GM19468 (cell line): ENCODE measurements around the gene AIMP1.

Experiments used
- ATAC-seq: cut with Tn5 transposase; IDR thresholded peaks from one replicate; pipeline ENCODE4 v1.9.1; 2021; ENCODE audit warnings: mild to moderate bottlenecking, moderate library complexity, moderate number of reproducible peaks; ENCODE audit not compliant: unreplicated experiment; ENCODE audit errors: extremely low read depth

Gene AIMP1

DNA sequence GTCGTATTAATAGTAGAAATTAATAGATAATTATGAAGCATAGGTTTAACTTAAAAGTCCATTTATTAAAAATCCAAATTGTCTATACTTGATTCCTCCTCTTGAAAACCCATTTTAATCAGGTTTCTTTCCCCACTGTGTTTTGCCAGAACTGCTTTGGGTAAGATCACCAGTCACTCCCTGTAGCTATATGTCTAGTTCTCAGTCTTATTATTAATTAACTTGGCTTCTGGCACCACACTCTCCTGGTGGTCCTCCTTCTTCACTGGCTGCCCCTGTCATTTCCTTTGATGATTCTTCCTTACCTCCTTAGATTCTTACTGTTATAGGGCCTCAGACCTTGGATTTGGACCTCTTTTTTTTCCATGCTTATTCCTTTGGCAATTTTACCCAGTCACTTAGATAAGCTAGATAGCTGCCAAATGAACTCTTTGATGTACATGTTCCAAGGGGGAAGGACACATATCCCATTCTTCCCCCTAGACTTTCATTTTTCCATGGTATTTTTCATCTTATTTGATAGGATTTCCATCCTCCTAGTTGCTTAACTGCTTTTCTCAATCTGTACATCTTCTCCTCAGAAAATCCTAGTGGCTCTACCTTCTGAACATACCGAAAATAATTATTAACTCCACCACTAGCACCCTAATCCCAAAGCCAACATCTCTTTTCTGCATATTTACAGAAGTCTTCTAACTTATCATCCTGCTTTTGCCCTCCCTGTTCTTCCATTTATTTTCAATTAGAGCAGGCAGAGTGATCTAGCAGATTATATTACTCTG lies 27.7 kb downstream of the AIMP1 start:
- ATAC-seq, result no peak

DNA sequence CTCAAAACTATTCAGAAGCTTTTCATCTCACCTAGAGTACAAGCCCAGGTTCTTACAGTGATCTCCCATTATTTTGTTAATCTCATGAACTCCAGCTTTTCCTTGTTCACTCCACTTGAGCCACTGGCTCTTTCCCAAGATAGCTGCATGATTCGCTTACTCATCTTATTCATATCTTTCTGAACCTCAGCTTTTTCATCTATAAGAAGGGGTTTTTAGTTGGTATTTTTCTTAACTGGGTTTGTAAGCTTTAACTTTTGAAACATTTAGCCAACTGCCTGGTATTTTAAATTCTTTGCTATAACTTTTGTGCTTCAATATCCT lies 28.3 kb downstream of the AIMP1 start:
- ATAC-seq, result no peak

DNA sequence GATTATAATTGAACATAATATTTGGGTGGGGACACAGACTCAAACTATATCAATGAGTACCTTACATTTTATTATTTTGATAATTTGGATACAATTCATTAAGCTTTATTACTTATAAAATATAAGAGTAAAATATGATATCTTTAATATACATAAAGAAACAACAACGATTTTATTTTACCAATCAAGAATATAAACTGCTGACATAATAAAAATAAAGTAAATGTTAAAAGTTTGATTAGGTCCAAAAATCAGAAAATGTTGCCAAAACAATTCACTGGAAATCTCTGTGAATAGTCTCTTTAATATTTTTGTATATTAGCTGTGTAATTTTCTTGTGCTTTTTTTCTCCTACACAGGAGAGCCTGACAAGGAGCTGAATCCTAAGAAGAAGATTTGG lies 30.8 kb downstream of the AIMP1 start:
- ATAC-seq, result no peak

DNA sequence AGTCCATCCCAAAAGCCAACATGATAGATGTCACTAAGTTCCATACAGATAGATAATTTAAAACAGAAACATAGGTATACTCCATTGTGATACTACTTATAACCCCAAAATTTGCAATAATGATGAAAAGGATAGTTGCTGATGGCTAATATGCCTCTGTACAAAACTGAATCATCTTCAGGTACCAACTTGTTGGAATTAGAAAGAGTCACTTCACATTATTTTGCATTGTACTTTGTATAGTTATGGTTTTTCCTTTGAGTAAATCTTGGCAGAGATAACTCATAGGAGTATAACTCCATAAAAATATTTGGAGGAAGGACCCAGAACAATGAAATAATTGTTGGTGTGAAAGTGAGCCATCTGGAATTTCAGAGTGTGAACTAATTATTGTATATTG lies 34.7 kb downstream of the AIMP1 start:
- no peak for ATAC-seq

DNA sequence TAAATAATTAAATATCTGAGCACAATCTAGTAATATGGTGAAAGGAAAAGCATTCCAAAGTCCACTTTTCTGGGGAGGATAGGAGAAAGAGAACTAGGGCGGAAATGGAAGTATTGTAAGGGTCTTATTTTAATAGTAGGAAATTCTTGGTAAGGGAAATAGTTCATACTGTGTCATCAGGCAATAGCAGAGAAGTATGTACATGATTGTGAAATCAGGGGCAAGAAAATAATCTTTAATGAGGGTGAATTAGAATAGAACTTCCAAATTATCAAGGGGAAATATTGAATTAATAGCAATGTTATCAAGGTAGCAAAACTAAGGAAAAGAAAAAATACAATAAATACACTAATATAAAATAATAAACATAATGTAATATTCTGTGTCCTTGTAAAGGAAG lies 37.4 kb downstream of the AIMP1 start:
- no peak for ATAC-seq

DNA sequence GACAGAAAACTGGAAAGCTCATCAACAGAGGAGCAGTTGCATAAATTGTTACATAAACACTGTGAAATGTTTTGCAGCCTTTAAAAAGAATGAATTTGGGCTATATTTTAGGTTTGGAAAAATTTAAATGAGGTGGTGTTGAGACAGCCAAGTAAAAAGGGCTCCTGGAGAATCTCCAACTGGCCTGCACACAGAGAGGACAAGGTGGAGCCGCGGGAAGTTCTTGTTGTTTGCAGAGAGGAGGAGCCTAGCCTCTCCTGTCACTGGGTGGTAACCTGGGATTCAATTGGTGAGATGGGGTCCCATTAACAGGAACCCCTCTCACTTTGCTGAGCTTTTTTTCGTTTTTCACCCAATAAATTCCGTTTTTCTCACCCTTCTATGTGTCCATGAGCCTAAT lies 38.8 kb downstream of the AIMP1 start:
- no peak for ATAC-seq

DNA sequence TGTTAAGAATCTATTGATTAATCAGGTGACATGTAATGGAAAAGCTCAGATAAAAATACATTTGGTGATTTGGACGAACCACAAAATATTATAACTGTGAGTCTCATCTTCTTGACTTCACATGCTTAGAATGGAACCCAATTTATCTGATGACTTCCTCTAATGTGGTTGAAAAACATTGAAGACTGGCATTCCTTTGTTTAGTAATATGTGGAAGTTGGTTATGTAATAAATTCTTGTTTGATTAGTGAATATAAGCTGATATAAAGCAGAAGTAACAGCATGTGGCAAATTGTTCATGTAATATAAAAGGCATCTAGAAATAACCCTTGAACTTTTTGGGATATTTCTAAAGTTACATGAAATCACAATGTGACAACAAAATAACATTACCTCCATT lies 42.5 kb downstream of the AIMP1 start:
- ATAC-seq, result no peak

DNA sequence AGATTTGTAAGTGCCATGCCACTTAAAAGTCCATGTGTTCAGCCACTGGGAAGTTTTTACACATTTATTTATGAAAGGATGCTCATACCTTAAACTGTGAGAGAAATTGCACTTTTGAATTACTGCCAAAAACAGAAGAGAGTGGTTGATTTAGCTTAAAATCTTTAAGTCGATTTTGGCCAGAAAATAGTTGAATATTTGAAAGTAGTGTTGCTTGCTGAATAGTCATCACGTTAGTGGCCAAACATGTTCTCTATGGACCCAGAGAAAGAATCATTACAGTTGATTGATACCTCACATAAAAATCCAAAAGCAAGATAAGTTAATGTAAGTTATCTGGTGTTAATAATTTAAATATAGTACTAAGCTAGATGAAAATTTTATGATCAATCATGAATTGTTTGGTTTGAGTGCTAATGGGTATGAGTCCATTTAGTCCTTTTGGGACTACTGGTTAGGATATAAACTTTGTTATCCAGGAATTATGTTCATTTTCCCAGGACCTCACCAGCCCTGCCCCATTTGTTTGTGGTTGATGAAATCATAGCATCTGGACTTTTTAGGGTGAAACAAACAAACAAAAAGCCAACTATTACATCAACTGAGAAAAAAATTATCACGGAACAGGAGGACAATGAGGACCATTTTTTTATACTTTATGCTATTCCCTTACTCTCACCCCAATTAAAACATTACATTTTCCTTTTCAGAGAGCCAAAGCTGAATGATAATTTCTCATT lies 45.9 kb downstream of the AIMP1 start:
- no peak for ATAC-seq

DNA sequence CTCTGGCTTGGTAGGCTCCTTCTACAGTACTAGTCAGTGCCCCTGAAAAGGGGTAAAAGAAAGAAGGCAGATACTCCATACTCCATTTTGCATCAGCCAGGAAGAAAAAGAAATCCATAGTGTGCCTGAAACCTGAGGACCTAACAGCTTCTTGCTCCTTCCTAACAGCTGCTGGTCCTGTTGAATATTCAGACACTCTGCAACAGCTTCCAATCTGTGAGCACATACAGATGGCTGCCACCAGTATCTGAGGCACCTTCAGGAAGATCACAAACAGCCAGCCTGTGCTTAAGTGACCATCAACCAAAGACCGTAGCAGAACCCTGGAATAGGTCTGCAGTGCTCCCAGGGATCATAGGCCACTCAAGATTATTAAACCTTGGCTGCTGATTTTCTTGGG lies 47.9 kb downstream of the AIMP1 start:
- ATAC-seq, result no peak

DNA sequence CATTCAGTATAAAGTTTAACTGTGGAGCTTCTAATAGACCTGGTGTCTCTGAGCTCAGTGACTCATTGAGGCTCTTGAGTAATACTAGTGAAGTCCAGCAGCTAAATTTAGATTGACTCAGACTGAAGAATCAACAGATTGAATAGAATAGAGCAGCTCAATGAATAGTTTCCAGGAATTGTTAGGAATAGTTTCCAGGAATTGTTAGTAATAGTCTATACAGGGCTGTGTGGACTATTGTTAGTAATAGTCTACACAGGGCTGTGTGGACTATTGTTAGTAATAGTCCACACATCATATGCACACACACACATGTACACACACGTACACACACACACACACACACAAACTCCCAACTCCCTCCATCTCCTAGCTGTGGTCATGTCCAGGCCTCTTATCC lies 49.3 kb downstream of the AIMP1 start:
- ATAC-seq, result no peak

DNA sequence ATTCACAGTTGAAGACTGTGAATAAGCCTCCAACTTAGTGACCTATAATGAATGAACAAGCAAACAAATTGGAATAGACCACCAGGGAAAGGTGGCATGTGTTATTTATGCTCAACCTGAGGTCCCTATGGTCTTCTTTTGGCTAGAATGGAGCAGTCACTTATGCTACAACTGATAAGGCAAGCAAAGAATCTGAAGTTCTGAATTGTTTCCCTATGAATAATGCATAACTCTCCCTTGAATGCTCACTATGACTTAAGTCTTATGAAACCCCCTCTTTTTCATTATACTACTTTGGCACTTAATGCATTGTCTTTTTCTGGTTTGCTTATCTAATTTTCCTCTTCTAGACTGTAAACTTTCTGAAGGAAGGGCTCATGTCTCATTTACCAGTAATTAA lies 49.7 kb downstream of the AIMP1 start:
- ATAC-seq, result no peak

DNA sequence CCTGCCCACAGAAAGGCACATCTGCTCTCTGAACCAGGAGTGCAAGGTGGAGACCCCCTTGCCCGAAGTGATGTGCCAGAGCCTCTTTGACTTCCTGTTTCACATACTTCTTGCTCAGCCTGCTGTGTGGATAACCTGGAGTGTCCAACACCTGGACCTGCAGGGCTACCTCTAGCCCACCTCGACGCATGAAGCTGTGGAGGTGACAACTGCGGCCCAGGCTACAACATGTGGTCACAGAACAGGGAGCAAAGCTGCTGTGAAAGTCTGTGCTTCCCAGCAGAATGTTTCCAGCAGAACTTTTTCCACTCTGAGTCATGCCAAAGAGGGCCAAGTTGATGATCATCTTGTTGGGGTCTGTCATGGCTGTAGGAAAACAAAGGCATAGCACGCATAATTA lies 50.7 kb downstream of the AIMP1 start:
- ATAC-seq, result no peak

DNA sequence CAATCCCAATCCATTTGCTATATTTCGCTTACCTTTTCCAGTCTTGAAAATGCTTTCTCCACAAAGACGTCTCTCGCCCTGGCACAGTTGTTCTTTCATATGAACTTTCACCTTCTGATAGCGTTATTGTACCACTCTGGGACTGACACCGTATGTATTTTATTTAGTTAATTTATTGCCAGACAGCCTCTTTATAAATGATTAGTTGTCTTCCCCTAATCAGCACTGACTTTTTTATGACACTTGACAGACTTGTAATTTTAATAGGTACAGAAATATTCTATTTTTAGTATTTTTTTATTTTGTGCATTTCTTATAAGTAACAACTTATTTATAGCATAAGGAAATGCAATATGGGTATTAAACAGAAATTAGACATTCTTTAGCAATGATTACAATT lies 52.3 kb downstream of the AIMP1 start, which contains the start of gene GIMD1:
Gene GIMD1 (minus strand): TSS at position 101 of the 400 bp plus-strand sequence. CDS start 1,343 bp downstream, outside the sequence.
- ATAC-seq, result no peak

DNA sequence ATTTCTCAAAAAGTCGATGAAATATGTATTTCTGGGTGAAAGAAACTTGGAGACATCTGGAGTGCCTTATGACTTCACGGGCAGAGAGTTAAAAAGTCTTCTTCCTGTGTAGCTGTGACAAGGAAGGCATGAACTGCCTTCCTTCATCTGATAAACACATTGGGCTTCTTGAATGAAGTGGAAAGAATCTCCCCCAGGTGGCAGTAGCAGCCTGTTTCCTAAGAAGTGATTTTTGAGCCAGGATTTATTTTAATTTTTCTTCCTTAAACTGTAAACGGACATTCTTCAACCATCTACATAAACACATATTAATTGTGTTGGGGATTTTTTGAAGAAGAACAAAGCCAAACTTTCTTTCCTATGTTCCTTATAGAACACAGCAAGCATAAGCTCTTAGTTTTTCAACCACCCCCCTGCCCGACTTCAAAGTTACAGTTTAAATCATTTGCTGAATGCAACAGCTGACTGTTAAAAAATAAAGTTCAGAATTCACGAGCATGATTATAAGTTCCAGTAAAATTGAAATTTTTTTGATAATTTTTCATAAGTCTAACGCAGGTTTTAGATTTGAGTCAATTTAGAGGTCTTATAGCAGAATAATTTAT lies 53.2 kb downstream of the AIMP1 start:
- ATAC-seq, result no peak

DNA sequence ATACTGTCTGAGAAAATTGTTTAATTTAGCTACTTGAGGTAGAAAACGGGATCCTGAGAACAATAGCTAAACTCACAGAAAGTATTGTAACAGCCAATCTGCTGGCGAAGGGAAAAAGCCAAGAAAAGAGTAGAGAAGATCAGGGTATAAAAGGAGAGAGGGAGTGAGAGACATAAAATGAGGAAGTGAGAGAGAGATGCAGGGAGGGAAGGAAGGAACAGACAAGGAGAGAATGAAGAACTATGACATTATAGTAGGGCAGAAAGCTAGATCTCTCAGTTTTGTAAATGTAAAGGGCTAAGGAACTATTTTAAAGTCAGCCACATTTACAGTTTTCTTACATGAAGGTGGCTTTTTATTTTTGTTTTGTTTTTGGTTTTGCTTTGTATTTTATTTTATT lies 53.9 kb downstream of the AIMP1 start:
- ATAC-seq, result no peak

DNA sequence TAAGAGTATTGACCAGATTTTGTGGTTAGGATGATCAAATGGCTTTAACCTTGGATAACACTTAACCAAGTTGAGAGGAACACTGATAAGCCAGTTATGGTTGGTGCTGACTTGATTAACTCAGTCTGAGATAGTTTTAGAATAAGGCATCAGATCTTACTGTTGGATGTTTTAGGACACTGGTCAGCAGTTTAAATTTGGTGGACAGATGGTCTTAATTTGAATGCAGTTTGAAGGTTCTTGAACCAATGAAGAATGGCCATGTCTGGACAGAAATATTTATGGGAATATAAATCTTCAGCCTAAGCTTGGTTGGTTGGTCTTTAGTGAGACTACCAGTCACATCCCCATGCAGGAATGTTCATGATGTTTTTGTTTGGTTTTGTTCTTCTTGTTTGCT lies 54.8 kb downstream of the AIMP1 start:
- ATAC-seq, result no peak

DNA sequence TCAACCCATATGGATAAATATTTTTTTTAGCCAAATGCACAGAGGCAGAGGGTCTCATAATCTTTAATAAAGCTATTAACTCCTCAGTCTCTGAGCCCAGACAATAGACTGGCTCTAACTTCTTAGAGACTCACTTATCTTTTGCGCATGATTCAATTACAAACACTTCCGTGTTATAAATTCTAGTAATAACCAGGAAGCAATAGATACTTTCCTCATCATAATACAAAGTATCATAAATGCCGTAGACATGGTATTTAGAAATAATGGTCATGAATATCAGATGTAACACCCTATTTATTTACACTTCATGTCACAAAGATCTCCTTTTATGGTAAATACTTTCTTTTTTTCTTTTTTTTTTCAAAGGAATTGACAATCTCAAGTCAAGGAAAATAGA lies 56.7 kb downstream of the AIMP1 start:
- no peak for ATAC-seq

DNA sequence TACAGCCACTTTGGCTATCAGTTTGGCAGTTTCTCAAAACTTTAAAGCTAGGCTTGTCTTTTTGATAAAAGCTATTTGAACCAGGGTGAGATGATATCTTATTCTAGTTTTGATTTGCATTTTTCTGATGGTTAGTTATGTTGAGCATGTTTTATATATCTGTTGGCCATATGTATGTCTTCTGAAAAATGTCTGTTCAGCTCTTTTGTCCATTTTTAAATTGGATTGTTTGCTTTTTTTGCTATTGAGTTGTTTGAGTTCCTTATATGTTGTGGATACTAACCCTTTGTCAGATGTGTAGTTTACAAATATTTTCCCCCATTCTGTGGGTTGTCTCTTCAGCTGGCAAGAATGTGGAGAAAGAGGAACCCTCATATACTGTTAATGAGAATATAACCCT lies 63.8 kb downstream of the AIMP1 start:
- no peak for ATAC-seq

DNA sequence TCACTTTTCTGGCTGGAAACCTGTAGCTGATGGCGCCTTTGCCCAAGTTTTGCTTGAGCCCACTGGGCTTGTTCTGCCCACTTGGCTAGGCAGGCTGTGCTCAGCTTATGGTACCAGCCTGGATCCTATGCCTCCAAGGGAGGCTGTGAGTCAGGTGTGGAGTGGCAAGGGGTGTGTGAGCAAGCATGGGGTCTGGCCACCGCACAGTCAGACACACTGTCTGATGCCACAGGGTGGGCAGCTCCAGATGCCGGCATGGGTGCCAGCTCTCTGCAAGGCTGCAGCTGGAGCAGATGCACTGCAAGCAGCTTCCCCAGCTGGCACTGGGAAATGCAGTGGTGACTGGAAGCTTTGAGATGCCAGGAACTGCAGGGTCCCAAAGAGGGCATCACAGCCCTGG lies 68.5 kb downstream of the AIMP1 start:
- no peak for ATAC-seq

DNA sequence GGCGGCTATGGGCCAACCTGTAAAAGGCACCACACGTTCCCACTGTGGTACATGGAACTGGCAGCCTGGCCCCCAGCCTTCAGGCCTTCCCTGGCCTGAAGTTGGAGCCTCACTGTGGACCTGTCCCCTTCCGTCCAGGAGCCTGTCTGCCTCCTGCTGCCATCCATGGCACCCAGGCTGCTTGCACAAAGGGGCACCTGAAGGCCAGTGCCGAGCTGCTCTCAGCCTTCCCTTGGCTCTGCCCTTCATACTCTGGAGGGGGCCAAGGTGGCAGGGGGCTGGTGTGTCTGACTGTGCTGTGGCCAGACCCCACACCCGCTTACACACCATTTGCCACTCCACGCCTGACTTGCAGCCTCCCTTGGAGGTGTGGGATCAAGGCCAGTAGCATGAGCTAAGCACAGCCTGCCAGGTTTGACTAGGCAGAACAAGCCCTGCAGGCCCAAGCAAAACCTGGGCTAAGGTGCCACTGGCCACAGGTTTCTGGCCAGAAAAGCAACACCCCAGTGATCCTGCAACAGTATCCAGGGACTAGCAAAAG lies 69.6 kb downstream of the AIMP1 start:
- ATAC-seq, result no peak

DNA sequence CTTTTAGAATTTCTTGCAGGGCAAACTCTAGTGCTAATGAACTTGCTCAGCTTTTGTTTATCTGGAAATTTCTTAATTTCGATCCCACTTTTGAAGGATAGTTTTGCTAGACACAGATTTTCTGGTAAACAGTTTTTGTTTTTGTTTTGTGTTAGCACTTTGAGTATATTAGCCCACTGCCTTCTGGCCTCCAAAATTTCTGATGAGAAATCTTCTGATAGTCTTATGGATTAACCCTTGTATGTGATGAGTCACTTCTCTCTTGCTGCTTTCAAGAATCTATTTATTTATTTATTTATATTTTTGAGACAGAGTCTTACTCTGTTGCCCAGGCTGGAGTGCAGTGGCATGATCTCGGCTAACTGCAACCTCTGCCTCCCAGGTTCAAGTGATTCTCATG lies 79.2 kb downstream of the AIMP1 start:
- no peak for ATAC-seq
